Activated CD4-positive, alpha-beta memory T cell treated with anti-CD3 and anti-CD28 coated beads for 36 hours (primary cell): ENCODE measurements around the gene GAB2. TPM values are rescaled to one million over a fixed set of nuclear protein-coding genes. Genes with fewer than 3 reads are reported as not detected.

Experiments
- CTCF ChIA-PET: fragments of 350-600 bp; sonication (Branson Sonifier 250); formaldehyde crosslinking; loops from one replicate; lab custom pipeline; 2021; ENCODE audit warnings: antibody characterized with exemption, inconsistent platforms; lab: Charles Lee
- POLR2A ChIA-PET: fragments of 350-600 bp; sonication (Branson Sonifier 250); formaldehyde crosslinking; loops from one replicate; lab custom pipeline; 2021; ENCODE audit warnings: antibody characterized with exemption; lab: Charles Lee
- DNase-seq: peaks from one replicate; pipeline ENCODE4 v3.0.0-alpha.2; 2020
- H3K27ac Mint-ChIP-seq: one replicate; pipeline ENCODE4 v1.8.0; 2021; ENCODE audit warnings: mixed read lengths
- H3K27me3 Mint-ChIP-seq: one replicate; pipeline ENCODE4 v1.8.0; 2021; ENCODE audit warnings: mixed read lengths
- H3K36me3 Mint-ChIP-seq: one replicate; pipeline ENCODE4 v1.8.0; 2021; ENCODE audit warnings: mixed read lengths
- H3K4me1 Mint-ChIP-seq: one replicate; pipeline ENCODE4 v1.8.0; 2021; ENCODE audit warnings: low read depth, mixed read lengths
- H3K4me3 Mint-ChIP-seq: one replicate; pipeline ENCODE4 v1.8.0; 2021; ENCODE audit warnings: mild to moderate bottlenecking, mixed read lengths
- H3K9me3 Mint-ChIP-seq: one replicate; pipeline ENCODE4 v1.8.0; 2021; ENCODE audit warnings: mixed read lengths
- intact Hi-C: fragments of 100-400 bp; cut with micrococcal nuclease; formaldehyde crosslinking; loops from one replicate; pipeline ENCODE4 v1.15.1; 2023
- total RNA-seq, 2 experiments: library from RNA; stranded (reverse); gene quantifications; one replicate each; pipeline ENCODE4 v1.2.3, GENCODE V29; 2021

GAB2 gene
- total RNA-seq, 2 experiments from 2014 or later, result 8.9 to 11.1 TPM

GRCh38 chr11:78219493-78220217 is 198.0 kb downstream of the GAB2 start:
- peaks cover 5% of the 10 kb centered on the region for H3K4me1 Mint-ChIP-seq
- H3K27ac Mint-ChIP-seq, result peak overlapping the region; percentile 58
- H3K9me3 Mint-ChIP-seq, result no peaks in the 10 kb centered on the region
- DNase-seq, result no peak
- intact Hi-C loops, result no loop called here
- no peak overlapping the region for H3K4me3 Mint-ChIP-seq
- peaks cover 10% of the 10 kb centered on the region for H3K36me3 Mint-ChIP-seq
- no peaks in the 10 kb centered on the region for H3K27me3 Mint-ChIP-seq
- CTCF ChIA-PET, result no interaction called here
- POLR2A ChIA-PET, result no interaction called here

GRCh38 chr11:78218707-78219492 is 198.7 kb downstream of the GAB2 start:
- intact Hi-C loops, result no loop called here
- POLR2A ChIA-PET, result no interaction called here
- Mint-ChIP-seq H3K4me1 (peaks cover 5% of the 10 kb centered on the region), H3K27ac (no peak overlapping the region), H3K36me3 (peaks cover 10% of the 10 kb centered on the region), H3K27me3 (no peaks in the 10 kb centered on the region), H3K4me3 (no peak overlapping the region), H3K9me3 (no peaks in the 10 kb centered on the region)
- DNase-seq, result no peak
- CTCF ChIA-PET, result no interaction called here

GRCh38 chr11:78217650-78218541 is 199.7 kb downstream of the GAB2 start:
- Mint-ChIP-seq H3K9me3 (no peaks in the 10 kb centered on the region), H3K4me1 (peaks cover 5% of the 10 kb centered on the region), H3K36me3 (peaks cover 9% of the 10 kb centered on the region), H3K27me3 (no peaks in the 10 kb centered on the region), H3K4me3 (no peak overlapping the region), H3K27ac (no peak overlapping the region)
- intact Hi-C loops, result no loop called here
- POLR2A ChIA-PET, result no interaction called here
- CTCF ChIA-PET, result no interaction called here
- no peak for DNase-seq

GRCh38 chr11:78216571-78217287 is 200.9 kb downstream of the GAB2 start:
- H3K27ac Mint-ChIP-seq, result peak overlapping the region; percentile 3
- CTCF ChIA-PET, result interaction anchor here (1.2 kb wide), 1 partner anchor 198 kb away, joined by 3 read pairs; no protein-coding TSS in a partner anchor
- POLR2A ChIA-PET, result interaction anchor here (0.6 kb wide), 1 partner anchor 228 kb away, joined by 4 read pairs; no protein-coding TSS in a partner anchor
- H3K9me3 Mint-ChIP-seq, result no peaks in the 10 kb centered on the region
- peaks cover 7% of the 10 kb centered on the region for H3K4me1 Mint-ChIP-seq
- no peak overlapping the region for H3K4me3 Mint-ChIP-seq
- peaks cover 12% of the 10 kb centered on the region for H3K36me3 Mint-ChIP-seq
- H3K27me3 Mint-ChIP-seq, result no peaks in the 10 kb centered on the region
- intact Hi-C loops, result no loop called here
- no peak for DNase-seq

- H3K4me3 Mint-ChIP-seq, result no peak overlapping the region
- H3K4me1 Mint-ChIP-seq, result peaks cover 10% of the 10 kb centered on the region
- ChIA-PET POLR2A (interaction anchor here (0.6 kb wide), 1 partner anchor 228 kb away, joined by 4 read pairs; no protein-coding TSS in a partner anchor), CTCF (interaction anchor here (1.2 kb wide), 1 partner anchor 199 kb away, joined by 3 read pairs; no protein-coding TSS in a partner anchor)
- intact Hi-C loops, result no loop called here
- DNase-seq, result no peak
- no peaks in the 10 kb centered on the region for H3K9me3 Mint-ChIP-seq
- no peak overlapping the region for H3K27ac Mint-ChIP-seq
- H3K27me3 Mint-ChIP-seq, result no peaks in the 10 kb centered on the region
- H3K36me3 Mint-ChIP-seq, result peaks cover 10% of the 10 kb centered on the region
Observed at GRCh38 chr11:78216021-78216420, 201.6 kb downstream of the GAB2 start.

- ChIA-PET CTCF (no interaction called here), POLR2A (no interaction called here)
- Mint-ChIP-seq H3K36me3 (peaks cover 20% of the 10 kb centered on the region), H3K9me3 (no peaks in the 10 kb centered on the region), H3K27ac (no peak overlapping the region), H3K27me3 (no peaks in the 10 kb centered on the region), H3K4me1 (peaks cover 6% of the 10 kb centered on the region), H3K4me3 (no peak overlapping the region)
- DNase-seq, result no peak
- intact Hi-C loops, result no loop called here
Observed at GRCh38 chr11:78214331-78215194, 203.1 kb downstream of the GAB2 start.

GRCh38 chr11:78213526-78214330 is 203.9 kb downstream of the GAB2 start:
- peaks cover 24% of the 10 kb centered on the region for H3K36me3 Mint-ChIP-seq
- no peak for DNase-seq

GRCh38 chr11:78212586-78213371 is 204.8 kb downstream of the GAB2 start:
- H3K9me3 Mint-ChIP-seq, result no peaks in the 10 kb centered on the region
- no peak for DNase-seq
- intact Hi-C loops, result no loop called here
- H3K4me3 Mint-ChIP-seq, result no peak overlapping the region
- no peaks in the 10 kb centered on the region for H3K27me3 Mint-ChIP-seq
- H3K27ac Mint-ChIP-seq, result no peak overlapping the region
- H3K36me3 Mint-ChIP-seq, result peaks cover 25% of the 10 kb centered on the region
- POLR2A ChIA-PET, result no interaction called here
- CTCF ChIA-PET, result interaction anchor here (1.1 kb wide), 1 partner anchor 16 kb away, joined by 4 read pairs; no protein-coding TSS in a partner anchor
- H3K4me1 Mint-ChIP-seq, result peaks cover 6% of the 10 kb centered on the region

More at GRCh38 chr11:78213526-78214330, 203.9 kb downstream of the GAB2 start:
- CTCF ChIA-PET, result no interaction called here
- H3K4me3 Mint-ChIP-seq, result no peak overlapping the region
- POLR2A ChIA-PET, result no interaction called here
- no peaks in the 10 kb centered on the region for H3K27me3 Mint-ChIP-seq
- intact Hi-C loops, result no loop called here
- peaks cover 6% of the 10 kb centered on the region for H3K4me1 Mint-ChIP-seq
- no peak overlapping the region for H3K27ac Mint-ChIP-seq
- H3K9me3 Mint-ChIP-seq, result no peaks in the 10 kb centered on the region

- ChIA-PET CTCF (no interaction called here), POLR2A (no interaction called here)
- Mint-ChIP-seq H3K27me3 (no peaks in the 10 kb centered on the region), H3K27ac (no peak overlapping the region), H3K4me3 (no peak overlapping the region), H3K9me3 (no peaks in the 10 kb centered on the region), H3K36me3 (peaks cover 25% of the 10 kb centered on the region), H3K4me1 (peaks cover 6% of the 10 kb centered on the region)
- DNase-seq, result no peak
- intact Hi-C loops, result no loop called here
Observed at GRCh38 chr11:78211565-78211964, 206.1 kb downstream of the GAB2 start.
